Gastroesophageal sphincter (tissue), 4 donors: Measurements from ENCODE around the gene ARHGAP24. TPM values are rescaled to one million over a fixed set of nuclear protein-coding genes. Genes with fewer than 3 reads are reported as not detected.

Experiments
- ATAC-seq: fragments of 150-250 bp; one replicate; pipeline ENCODE4 v1.9.1; 2016; ENCODE audit warnings: mild to moderate bottlenecking, moderate library complexity
- H3K27ac ChIP-seq, 4 donors: fragments of 200-600 bp; sonication (generic) in 3 of 4; 1 replicate in 3 of 4; 2 replicates in 1 of 4; pipeline ENCODE4 v1.5.1; 2016 to 2019
- H3K27me3 ChIP-seq: fragments of 200-600 bp; sonication (generic); one replicate; pipeline ENCODE4 v1.5.1; 2019
- H3K36me3 ChIP-seq, 2 donors: fragments of 200-600 bp; sonication (generic); one replicate each; pipeline ENCODE4 v1.5.1; 2019; ENCODE audit warnings: control low read depth in 1 of 2
- H3K4me1 ChIP-seq, 3 donors: fragments of 200-600 bp; sonication (generic); 1 replicate in 2 of 3; 2 replicates in 1 of 3; pipeline ENCODE4 v1.5.1; 2016 to 2019; ENCODE audit warnings: control low read depth in 2 of 3
- H3K4me3 ChIP-seq, 2 donors: fragments of 200-600 bp; sonication (generic); one replicate each; pipeline ENCODE4 v1.5.1; 2019; ENCODE audit warnings: mild to moderate bottlenecking in 1 of 2, moderate library complexity in 1 of 2
- H3K9me3 ChIP-seq, 3 donors: fragments of 200-600 bp; sonication (generic); one replicate each; pipeline ENCODE4 v1.5.1; 2017 to 2019; ENCODE audit warnings: control low read depth in 2 of 3
- EP300 ChIP-seq: sonication (generic); formaldehyde crosslinking; IDR thresholded peaks from one replicate; pipeline ENCODE4 v1.6.1; 2017; ENCODE audit warnings: antibody characterized with exemption, mild to moderate bottlenecking
- POLR2A ChIP-seq, 2 donors: fragments of 450-650 bp; IDR thresholded peaks; one replicate each; pipeline ENCODE4 v1.6.1; 2017; ENCODE audit warnings: antibody characterized with exemption in 2 of 2, mild to moderate bottlenecking in 2 of 2, moderate library complexity in 1 of 2
- POLR2AphosphoS5 ChIP-seq: sonication (generic); formaldehyde crosslinking; IDR thresholded peaks from one replicate; pipeline ENCODE4 v1.6.1; 2017; ENCODE audit warnings: antibody characterized with exemption
- WGBS, 2 donors: methylation state at CpG; one replicate each; pipeline ENCODE4 v1.1.5; 2018; ENCODE audit warnings: low coverage in 1 of 2; 5-methylcytosine and 5-hydroxymethylcytosine counted together
- total RNA-seq, 4 donors: library from RNA; depleted of rRNA; stranded (reverse); fragments of >200 nt; gene quantifications; one replicate each; pipeline ENCODE4 v1.1.0, GENCODE V29; 2016
- TF ChIP-seq, protein P1 (sequence below), 4 experiments: fragments of 200-600 bp in 2 of 4; fragments of 450-650 bp in 2 of 4; sonication (generic) in 1 of 4; IDR thresholded peaks; one replicate each; pipeline ENCODE4 v1.5.1; 2017 to 2019; ENCODE audit warnings: antibody characterized with exemption in 4 of 4, mild to moderate bottlenecking in 2 of 4, moderate library complexity in 2 of 4

The ARHGAP24 gene
- total RNA-seq, 4 donors from 2014 or later: 24.4 to 38.6 (median 34.3) TPM

DNA sequence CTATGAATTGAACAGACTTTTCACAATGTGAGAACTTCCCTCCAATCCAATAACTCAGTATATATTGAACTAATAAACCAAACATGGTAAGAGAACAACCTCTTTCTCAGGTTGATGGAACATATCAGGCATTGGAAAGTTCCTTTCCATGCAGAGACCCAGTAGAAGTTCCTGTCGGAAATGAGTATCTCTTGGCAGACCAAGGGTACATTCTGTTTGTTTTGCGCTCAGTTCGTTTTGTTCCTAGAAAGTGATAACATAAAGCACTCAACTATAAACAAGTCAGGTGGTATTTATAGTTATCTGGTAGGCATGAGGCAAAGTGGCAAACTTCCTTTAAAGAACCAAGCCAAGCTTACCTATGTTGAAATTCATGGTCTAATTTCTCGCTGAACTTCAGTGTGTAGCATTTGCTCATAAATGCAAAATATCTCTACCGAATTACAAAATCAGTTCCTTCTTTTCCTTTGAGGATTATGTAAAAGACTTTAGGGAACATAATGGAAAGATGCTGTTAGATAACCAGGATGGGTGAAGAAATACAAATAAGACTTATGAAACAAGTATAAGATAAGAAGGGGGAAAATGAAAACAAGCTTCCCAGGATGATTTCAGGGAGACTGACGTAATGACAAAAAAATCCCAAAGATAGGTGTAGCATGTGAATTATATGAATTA, 120.3 kb downstream of the ARHGAP24 start:
- Histone ChIP-seq H3K9me3 (no peaks in the 10 kb centered on the region), H3K36me3 (no peaks in the 10 kb centered on the region), H3K27me3 (no peaks in the 10 kb centered on the region), H3K4me1 (no peaks in the 10 kb centered on the region), H3K27ac (no peak overlapping the region), H3K4me3 (no peak overlapping the region)
- 57 to 84% methylated on average over 6 of the region's 6 CpGs for WGBS, 2 donors
- no peak for ATAC-seq
- TF ChIP-seq, protein P1, sequence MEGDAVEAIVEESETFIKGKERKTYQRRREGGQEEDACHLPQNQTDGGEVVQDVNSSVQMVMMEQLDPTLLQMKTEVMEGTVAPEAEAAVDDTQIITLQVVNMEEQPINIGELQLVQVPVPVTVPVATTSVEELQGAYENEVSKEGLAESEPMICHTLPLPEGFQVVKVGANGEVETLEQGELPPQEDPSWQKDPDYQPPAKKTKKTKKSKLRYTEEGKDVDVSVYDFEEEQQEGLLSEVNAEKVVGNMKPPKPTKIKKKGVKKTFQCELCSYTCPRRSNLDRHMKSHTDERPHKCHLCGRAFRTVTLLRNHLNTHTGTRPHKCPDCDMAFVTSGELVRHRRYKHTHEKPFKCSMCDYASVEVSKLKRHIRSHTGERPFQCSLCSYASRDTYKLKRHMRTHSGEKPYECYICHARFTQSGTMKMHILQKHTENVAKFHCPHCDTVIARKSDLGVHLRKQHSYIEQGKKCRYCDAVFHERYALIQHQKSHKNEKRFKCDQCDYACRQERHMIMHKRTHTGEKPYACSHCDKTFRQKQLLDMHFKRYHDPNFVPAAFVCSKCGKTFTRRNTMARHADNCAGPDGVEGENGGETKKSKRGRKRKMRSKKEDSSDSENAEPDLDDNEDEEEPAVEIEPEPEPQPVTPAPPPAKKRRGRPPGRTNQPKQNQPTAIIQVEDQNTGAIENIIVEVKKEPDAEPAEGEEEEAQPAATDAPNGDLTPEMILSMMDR (IDR thresholded peaks at IDR 0.05): no peak
- TF ChIP-seq POLR2A (IDR thresholded peaks at IDR 0.05) (no peak), POLR2AphosphoS5 (no peak), EP300 (no peak)

DNA sequence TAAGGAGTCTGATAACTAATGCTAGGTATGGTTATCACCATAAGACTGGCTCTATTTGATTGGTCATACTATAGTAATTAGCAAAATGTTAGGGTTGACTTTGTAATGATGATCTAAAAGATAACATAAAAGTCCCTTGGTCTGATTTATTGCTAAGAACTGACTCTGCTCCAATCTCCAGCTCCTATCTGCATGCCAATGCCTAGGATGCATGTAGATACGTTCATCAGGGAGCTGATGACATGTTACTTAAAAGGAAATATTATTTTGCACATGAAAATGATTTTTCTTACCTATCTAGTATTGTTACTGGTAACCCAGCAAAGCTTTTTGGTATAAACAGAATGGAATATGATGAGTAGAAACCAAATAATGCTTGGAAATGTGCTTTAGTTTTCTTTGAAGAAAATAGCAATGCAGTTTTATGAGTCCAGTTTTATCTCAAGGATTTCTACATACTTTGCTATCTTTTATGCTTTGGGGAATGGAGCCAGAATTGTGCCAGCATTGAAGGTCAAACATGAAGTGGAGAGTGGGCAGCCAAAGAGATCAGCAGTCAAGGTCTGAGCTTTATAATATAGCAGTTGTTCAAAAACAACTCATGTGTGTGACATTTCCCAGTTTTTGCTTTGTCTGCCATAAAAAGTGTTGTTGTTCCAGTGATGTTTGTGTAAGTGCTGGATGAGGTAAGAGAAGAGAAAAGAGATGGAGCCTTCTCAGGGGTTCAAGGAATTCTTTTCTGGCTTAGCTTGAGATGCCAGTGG, 121.0 kb downstream of the ARHGAP24 start:
- H3K4me3 ChIP-seq: no peak overlapping the region
- H3K36me3 ChIP-seq: no peaks in the 10 kb centered on the region
- H3K4me1 ChIP-seq: no peaks in the 10 kb centered on the region
- H3K27ac ChIP-seq: no peak overlapping the region
- 44 to 88% methylated on average over 1 of the region's 1 CpG for WGBS, 2 donors
- TF ChIP-seq, protein P1 (IDR thresholded peaks at IDR 0.05): no peak
- TF ChIP-seq POLR2AphosphoS5: no peak
- no peak for TF ChIP-seq POLR2A (IDR thresholded peaks at IDR 0.05)
- no peak for TF ChIP-seq EP300
- ATAC-seq: no peak
- no peaks in the 10 kb centered on the region for H3K9me3 ChIP-seq
- H3K27me3 ChIP-seq: no peaks in the 10 kb centered on the region

DNA sequence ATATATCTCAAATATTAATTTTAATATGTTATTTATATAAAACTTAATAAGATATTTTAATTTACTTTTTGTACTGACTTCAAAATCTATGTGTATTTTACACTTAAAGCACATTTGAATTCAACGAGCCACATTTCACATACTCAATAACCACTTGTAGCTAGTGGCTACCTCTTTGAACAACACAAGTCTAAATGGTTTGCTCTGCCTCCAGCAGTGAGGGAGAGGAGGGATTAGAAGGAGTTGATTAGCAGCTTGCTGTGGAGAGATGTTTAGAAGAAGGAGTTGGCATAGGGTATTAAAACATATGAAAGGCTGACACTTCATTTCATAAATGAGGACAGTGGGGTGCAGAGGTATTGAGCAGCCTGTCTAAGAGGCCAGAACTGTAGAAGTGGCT, 124.0 kb downstream of the ARHGAP24 start:
- no peak overlapping the region for H3K27ac ChIP-seq
- H3K27me3 ChIP-seq: no peaks in the 10 kb centered on the region
- no peaks in the 10 kb centered on the region for H3K9me3 ChIP-seq
- WGBS, 2 donors: 36 to 73% methylated on average over 1 of the region's 1 CpG
- H3K36me3 ChIP-seq: no peaks in the 10 kb centered on the region
- H3K4me1 ChIP-seq: no peaks in the 10 kb centered on the region
- no peak for ATAC-seq
- H3K4me3 ChIP-seq: no peak overlapping the region
- TF ChIP-seq POLR2A (IDR thresholded peaks at IDR 0.05) (no peak), POLR2AphosphoS5 (no peak), EP300 (no peak)
- TF ChIP-seq, protein P1 (IDR thresholded peaks at IDR 0.05): no peak

DNA sequence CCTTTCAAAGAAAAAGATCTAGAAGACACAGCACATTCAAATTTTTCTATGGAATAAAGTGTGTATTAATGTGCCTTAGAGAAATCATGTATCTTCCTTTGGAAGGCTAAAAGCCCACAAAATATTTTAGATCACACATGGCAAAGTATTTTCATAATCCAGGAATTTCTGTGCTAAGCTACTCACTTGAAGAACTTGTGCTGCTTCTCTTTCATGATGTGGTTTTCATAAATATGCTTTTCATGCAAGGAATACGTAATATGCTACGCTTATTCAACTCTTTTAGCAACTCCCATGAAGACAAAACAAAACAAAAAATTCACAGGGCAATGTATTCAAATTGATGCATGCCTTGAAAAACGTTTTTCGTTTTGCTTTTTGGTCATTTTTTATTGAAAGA, 125.6 kb downstream of the ARHGAP24 start:
- no peak for TF ChIP-seq POLR2AphosphoS5
- TF ChIP-seq, protein P1 (IDR thresholded peaks at IDR 0.05): no peak
- no peak for TF ChIP-seq POLR2A (IDR thresholded peaks at IDR 0.05)
- no peak for TF ChIP-seq EP300
- H3K4me1 ChIP-seq: no peaks in the 10 kb centered on the region
- no peak overlapping the region for H3K27ac ChIP-seq
- no peaks in the 10 kb centered on the region for H3K36me3 ChIP-seq
- H3K27me3 ChIP-seq: no peaks in the 10 kb centered on the region
- H3K4me3 ChIP-seq: no peak overlapping the region
- WGBS, 2 donors: 62 to 70% methylated on average over 4 of the region's 4 CpGs
- no peak for ATAC-seq
- H3K9me3 ChIP-seq: no peaks in the 10 kb centered on the region
